AG08396 (cell line): ENCODE measurements around the gene CSF1.
A peak's percentile ranks its signal among the peaks of the same experiment; 100 is the strongest.

Source experiments
- DNase-seq: peaks from one replicate; pipeline ENCODE4 v3.0.0; 2012; ENCODE audit warnings: low spot score, mixed read lengths

Gene CSF1

GRCh38 chr1:109901524-109902145, 9.0 kb upstream of the CSF1 start:
- peak; percentile 33 for DNase-seq

- no peak for DNase-seq
Observed at GRCh38 chr1:109902204-109902985, 8.3 kb upstream of the CSF1 start.

GRCh38 chr1:109903376-109903930, 7.2 kb upstream of the CSF1 start:
- DNase-seq: no peak

GRCh38 chr1:109904105-109904817, 6.4 kb upstream of the CSF1 start:
- no peak for DNase-seq

GRCh38 chr1:109905491-109905890, 5.2 kb upstream of the CSF1 start:
- DNase-seq: no peak

GRCh38 chr1:109906160-109906838, 4.3 kb upstream of the CSF1 start:
- DNase-seq: no peak

- DNase-seq: no peak
Observed at GRCh38 chr1:109906839-109907180, 3.8 kb upstream of the CSF1 start.

- no peak for DNase-seq
Observed at GRCh38 chr1:109907190-109907774, 3.4 kb upstream of the CSF1 start.

GRCh38 chr1:109908836-109909235, 1.8 kb upstream of the CSF1 start:
- DNase-seq: no peak

GRCh38 chr1:109909561-109909960, 1.1 kb upstream of the CSF1 start:
- no peak for DNase-seq

- DNase-seq: no peak
Observed at GRCh38 chr1:109910963-109911798, 532 bp downstream of the CSF1 start.

GRCh38 chr1:109912214-109912861, 1.7 kb downstream of the CSF1 start:
- peak; percentile 48 for DNase-seq

GRCh38 chr1:109912873-109913272, 2.2 kb downstream of the CSF1 start:
- peak; percentile 38 for DNase-seq

GRCh38 chr1:109913360-109913879, 2.8 kb downstream of the CSF1 start:
- DNase-seq: no peak

GRCh38 chr1:109914587-109915240, 4.1 kb downstream of the CSF1 start:
- peak; percentile 28 for DNase-seq

- DNase-seq: no peak
Observed at GRCh38 chr1:109917051-109917767, 6.6 kb downstream of the CSF1 start.

GRCh38 chr1:109917768-109918606, 7.3 kb downstream of the CSF1 start:
- DNase-seq: peak; percentile 29

GRCh38 chr1:109918671-109919070, 8.0 kb downstream of the CSF1 start:
- no peak for DNase-seq
